ENCODE results near the gene PREP.
A peak's percentile ranks its signal among the peaks of the same experiment; 100 is the strongest.

PREP gene

GRCh38 chr6:105391705-105392104, 11.2 kb downstream of the PREP start:
- no peak for DNase-seq (ENCODE audit: low spot score)

- DNase-seq (ENCODE audit: low spot score) = no peak
These were observed 13.3 kb downstream of the PREP start for GRCh38 chr6:105389543-105389942.

- no peak for DNase-seq (ENCODE audit: low spot score)
These were observed 14.5 kb downstream of the PREP start for GRCh38 chr6:105388392-105388791.

GRCh38 chr6:105384004-105384403, 18.9 kb downstream of the PREP start:
- DNase-seq (ENCODE audit: low spot score) = no peak

GRCh38 chr6:105382958-105383357, 19.9 kb downstream of the PREP start:
- DNase-seq (ENCODE audit: low spot score) = no peak

- no peak for DNase-seq (ENCODE audit: low spot score)
These were observed 20.4 kb downstream of the PREP start for GRCh38 chr6:105382496-105382895.

- no peak for DNase-seq (ENCODE audit: low spot score)
These were observed 22.2 kb downstream of the PREP start for GRCh38 chr6:105380634-105381033.

- no peak for DNase-seq (ENCODE audit: low spot score)
These were observed 27.1 kb downstream of the PREP start for GRCh38 chr6:105375797-105376196.

GRCh38 chr6:105374010-105374420, 28.9 kb downstream of the PREP start:
- DNase-seq (ENCODE audit: low spot score) = peak; percentile 33

GRCh38 chr6:105373481-105373880, 29.4 kb downstream of the PREP start:
- no peak for DNase-seq (ENCODE audit: low spot score)

GRCh38 chr6:105372849-105373182, 30.1 kb downstream of the PREP start:
- no peak for DNase-seq (ENCODE audit: low spot score)

- DNase-seq (ENCODE audit: low spot score) = no peak
These were observed 30.6 kb downstream of the PREP start for GRCh38 chr6:105372142-105372848.

- DNase-seq (ENCODE audit: low spot score) = no peak
These were observed 32.5 kb downstream of the PREP start for GRCh38 chr6:105370351-105370750.

GRCh38 chr6:105369145-105369544, 33.7 kb downstream of the PREP start:
- DNase-seq (ENCODE audit: low spot score) = no peak

GRCh38 chr6:105364243-105364642, 38.6 kb downstream of the PREP start:
- DNase-seq (ENCODE audit: low spot score) = no peak

GRCh38 chr6:105363100-105363754, 39.7 kb downstream of the PREP start:
- no peak for DNase-seq (ENCODE audit: low spot score)

GRCh38 chr6:105359419-105360370, 43.2 kb downstream of the PREP start:
- DNase-seq (ENCODE audit: low spot score) = no peak

GRCh38 chr6:105357165-105357564, 45.7 kb downstream of the PREP start:
- no peak for DNase-seq (ENCODE audit: low spot score)

GRCh38 chr6:105352037-105352617, 50.8 kb downstream of the PREP start:
- DNase-seq (ENCODE audit: low spot score) = no peak

GRCh38 chr6:105348897-105349296, 54.0 kb downstream of the PREP start:
- no peak for DNase-seq (ENCODE audit: low spot score)

- DNase-seq (ENCODE audit: low spot score) = no peak
These were observed 56.8 kb downstream of the PREP start for GRCh38 chr6:105346052-105346451.

GRCh38 chr6:105345506-105345905, 57.4 kb downstream of the PREP start:
- DNase-seq (ENCODE audit: low spot score) = no peak

Measured in HuH-7.5 (cell line).